OCI-LY3 (cell line): ENCODE data around the gene ASCC3.

Source experiments
- H2AFZ ChIP-seq: fragments of 200-600, 300-600 bp; shearing (Covaris generic); 2 replicates; pipeline ENCODE4 v1.6.0; 2014; ENCODE audit warnings: antibody characterized with exemption, low read depth, low read length
- H3K27ac ChIP-seq: fragments of 200-600, 300-600 bp; sonication (generic); 2 replicates; pipeline ENCODE4 v1.5.1; 2014; ENCODE audit warnings: mild to moderate bottlenecking, low read length, moderate library complexity, mixed read lengths
- H3K27me3 ChIP-seq: fragments of 200-600, 300-600 bp; sonication (generic); 2 replicates; pipeline ENCODE4 v1.6.1; 2014; ENCODE audit warnings: low read depth, low read length, mixed read lengths
- H3K36me3 ChIP-seq: fragments of 200-600, 300-600 bp; sonication (generic); replicated peaks from 2 replicates; pipeline ENCODE3; 2014; ENCODE audit warnings: low read depth, low read length, mixed read lengths
- H3K4me1 ChIP-seq: fragments of 300-600, 200-600 bp; sonication (generic); 2 replicates; pipeline ENCODE4 v1.6.1; 2014; ENCODE audit warnings: low read length, mixed read lengths
- H3K4me2 ChIP-seq: fragments of 200-600, 300-600 bp; sonication (generic); 2 replicates; pipeline ENCODE4 v1.6.1; 2014; ENCODE audit warnings: low read length, mixed read lengths
- H3K4me3 ChIP-seq: fragments of 300-600, 200-600 bp; sonication (generic); 2 replicates; pipeline ENCODE4 v1.5.1; 2014; ENCODE audit warnings: antibody characterized with exemption, mild to moderate bottlenecking, low read length, moderate library complexity
- H3K79me2 ChIP-seq: fragments of 300-600, 200-600 bp; shearing (Covaris generic); 2 replicates; pipeline ENCODE4 v1.6.1; 2014; ENCODE audit warnings: mild to moderate bottlenecking, low read length, mixed read lengths
- H3K9ac ChIP-seq: fragments of 300-600, 200-600 bp; shearing (Covaris generic); 2 replicates; pipeline ENCODE4 v1.6.0; 2014; ENCODE audit warnings: mild to moderate bottlenecking, low read length, moderate library complexity
- H3K9me3 ChIP-seq: fragments of 200-600, 300-600 bp; shearing (Covaris generic); 2 replicates; pipeline ENCODE4 v1.6.1; 2014; ENCODE audit warnings: low read length, mixed read lengths; ENCODE audit not compliant: insufficient read depth
- H4K20me1 ChIP-seq: fragments of 200-600, 300-600 bp; sonication (generic); 2 replicates; pipeline ENCODE4 v1.6.1; 2016; ENCODE audit warnings: low read length, mixed read lengths; ENCODE audit not compliant: insufficient read depth
- EZH2phosphoT487 ChIP-seq: fragments of 200-600 bp; shearing (Covaris generic); IDR thresholded peaks from 2 replicates; pipeline ENCODE4 v1.6.1; 2018; ENCODE audit warnings: antibody characterized with exemption, mixed run types, low read depth
- TF ChIP-seq, protein P1 (sequence below): fragments of 200-600, 300-600 bp; sonication (generic); IDR thresholded peaks from 2 replicates; pipeline ENCODE4 v1.5.1; 2014; ENCODE audit warnings: antibody characterized with exemption, low read length, low read depth

Gene ASCC3

DNA sequence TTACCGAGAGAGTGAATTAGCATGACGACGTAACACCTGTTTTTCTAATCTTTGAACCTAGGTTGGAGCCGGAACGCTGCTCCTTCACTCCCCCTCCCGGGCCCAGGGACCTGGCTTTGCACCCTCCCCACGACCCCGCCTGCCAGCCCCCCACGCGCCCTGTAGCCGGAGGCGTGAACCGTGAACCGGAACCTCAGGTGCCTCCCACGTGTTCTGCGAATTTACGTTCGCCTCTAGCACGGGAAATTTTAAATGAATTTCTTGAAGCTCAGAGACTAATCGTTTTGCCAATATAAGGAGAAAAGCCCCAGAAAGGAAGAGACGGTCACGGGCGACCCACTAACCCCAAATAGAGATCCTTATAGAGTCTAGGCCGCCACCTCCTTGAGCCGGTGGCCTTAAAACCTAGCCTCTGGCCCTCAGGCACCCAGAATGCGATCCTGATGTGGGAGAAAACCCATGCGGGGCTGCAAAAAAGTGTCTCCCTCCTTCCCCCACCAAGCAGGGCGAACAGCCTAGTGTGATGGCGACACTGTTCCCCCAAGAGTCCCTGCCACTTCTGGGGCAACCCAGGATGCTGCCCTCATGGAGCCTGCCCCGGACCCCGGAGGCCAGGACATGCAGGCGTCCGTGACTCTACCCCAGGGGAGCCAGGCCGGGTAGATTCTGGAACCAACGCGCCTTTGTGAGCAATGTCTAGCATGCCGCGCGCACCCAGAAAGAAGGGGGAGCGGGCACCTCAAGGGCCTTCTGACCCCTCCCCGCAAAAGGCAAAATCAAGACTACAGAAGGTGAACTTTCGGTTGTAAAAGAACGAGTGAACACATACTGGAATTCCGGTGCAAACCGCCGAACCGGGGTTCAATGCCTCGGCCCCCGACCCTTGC, 413.8 kb downstream of the ASCC3 start:
- H3K79me2 ChIP-seq, result no peaks in the 10 kb centered on the region
- no peak overlapping the region for H3K27ac ChIP-seq
- no peaks in the 10 kb centered on the region for H3K36me3 ChIP-seq
- H3K4me2 ChIP-seq, result no peak overlapping the region
- no peak overlapping the region for H3K4me3 ChIP-seq
- TF ChIP-seq EZH2phosphoT487, result no peak
- TF ChIP-seq, protein P1, sequence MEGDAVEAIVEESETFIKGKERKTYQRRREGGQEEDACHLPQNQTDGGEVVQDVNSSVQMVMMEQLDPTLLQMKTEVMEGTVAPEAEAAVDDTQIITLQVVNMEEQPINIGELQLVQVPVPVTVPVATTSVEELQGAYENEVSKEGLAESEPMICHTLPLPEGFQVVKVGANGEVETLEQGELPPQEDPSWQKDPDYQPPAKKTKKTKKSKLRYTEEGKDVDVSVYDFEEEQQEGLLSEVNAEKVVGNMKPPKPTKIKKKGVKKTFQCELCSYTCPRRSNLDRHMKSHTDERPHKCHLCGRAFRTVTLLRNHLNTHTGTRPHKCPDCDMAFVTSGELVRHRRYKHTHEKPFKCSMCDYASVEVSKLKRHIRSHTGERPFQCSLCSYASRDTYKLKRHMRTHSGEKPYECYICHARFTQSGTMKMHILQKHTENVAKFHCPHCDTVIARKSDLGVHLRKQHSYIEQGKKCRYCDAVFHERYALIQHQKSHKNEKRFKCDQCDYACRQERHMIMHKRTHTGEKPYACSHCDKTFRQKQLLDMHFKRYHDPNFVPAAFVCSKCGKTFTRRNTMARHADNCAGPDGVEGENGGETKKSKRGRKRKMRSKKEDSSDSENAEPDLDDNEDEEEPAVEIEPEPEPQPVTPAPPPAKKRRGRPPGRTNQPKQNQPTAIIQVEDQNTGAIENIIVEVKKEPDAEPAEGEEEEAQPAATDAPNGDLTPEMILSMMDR, result no peak
- H3K4me1 ChIP-seq, result peaks cover 11% of the 10 kb centered on the region
- no peaks in the 10 kb centered on the region for H3K9me3 ChIP-seq
- H3K9ac ChIP-seq, result no peak overlapping the region
- no peaks in the 10 kb centered on the region for H3K27me3 ChIP-seq
- no peak overlapping the region for H2AFZ ChIP-seq
- H4K20me1 ChIP-seq, result no peaks in the 10 kb centered on the region

DNA sequence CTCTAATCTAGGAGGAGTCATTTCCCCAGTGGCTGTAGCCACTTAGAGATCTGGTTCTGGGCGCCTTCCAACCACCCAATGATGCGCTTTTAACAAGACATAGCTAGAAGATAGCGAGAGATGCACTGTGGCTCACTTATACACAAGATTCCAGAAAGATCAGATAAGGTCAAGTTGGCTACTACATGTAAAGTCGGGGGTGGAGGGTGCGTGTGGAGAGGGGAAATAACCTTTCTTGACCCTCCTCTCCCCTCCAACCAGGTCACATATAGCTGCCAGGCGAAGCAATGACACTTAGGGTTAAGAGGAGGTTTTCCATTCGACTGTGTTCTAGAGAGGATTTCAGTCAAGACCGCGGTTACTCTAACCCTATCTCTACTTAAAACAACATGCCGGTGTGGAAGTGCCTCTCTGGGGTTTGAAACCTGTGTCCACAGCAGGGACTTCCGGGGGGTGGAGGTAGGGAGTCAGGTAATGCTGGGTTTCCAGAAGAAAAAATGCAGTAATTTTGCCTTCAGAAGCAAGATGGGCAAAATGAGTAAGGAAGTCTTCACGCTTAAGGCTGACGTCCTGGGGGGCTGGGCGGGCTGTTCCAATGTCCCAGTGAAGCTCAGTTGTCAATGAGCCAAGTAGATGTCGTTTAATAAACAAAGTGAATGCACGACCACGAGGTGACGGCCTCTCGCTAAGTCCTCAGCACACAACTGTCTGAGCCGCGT, 414.6 kb downstream of the ASCC3 start:
- H3K4me3 ChIP-seq, result no peak overlapping the region
- no peaks in the 10 kb centered on the region for H3K36me3 ChIP-seq
- H4K20me1 ChIP-seq, result no peaks in the 10 kb centered on the region
- no peak overlapping the region for H3K9ac ChIP-seq
- H3K27ac ChIP-seq, result no peak overlapping the region
- no peaks in the 10 kb centered on the region for H3K79me2 ChIP-seq
- TF ChIP-seq EZH2phosphoT487, result no peak
- TF ChIP-seq, protein P1, result no peak
- no peak overlapping the region for H2AFZ ChIP-seq
- H3K27me3 ChIP-seq, result no peaks in the 10 kb centered on the region
- H3K4me1 ChIP-seq, result peaks cover 3% of the 10 kb centered on the region; the same call in 1 of the 2 replicates
- no peaks in the 10 kb centered on the region for H3K9me3 ChIP-seq
- no peak overlapping the region for H3K4me2 ChIP-seq

DNA sequence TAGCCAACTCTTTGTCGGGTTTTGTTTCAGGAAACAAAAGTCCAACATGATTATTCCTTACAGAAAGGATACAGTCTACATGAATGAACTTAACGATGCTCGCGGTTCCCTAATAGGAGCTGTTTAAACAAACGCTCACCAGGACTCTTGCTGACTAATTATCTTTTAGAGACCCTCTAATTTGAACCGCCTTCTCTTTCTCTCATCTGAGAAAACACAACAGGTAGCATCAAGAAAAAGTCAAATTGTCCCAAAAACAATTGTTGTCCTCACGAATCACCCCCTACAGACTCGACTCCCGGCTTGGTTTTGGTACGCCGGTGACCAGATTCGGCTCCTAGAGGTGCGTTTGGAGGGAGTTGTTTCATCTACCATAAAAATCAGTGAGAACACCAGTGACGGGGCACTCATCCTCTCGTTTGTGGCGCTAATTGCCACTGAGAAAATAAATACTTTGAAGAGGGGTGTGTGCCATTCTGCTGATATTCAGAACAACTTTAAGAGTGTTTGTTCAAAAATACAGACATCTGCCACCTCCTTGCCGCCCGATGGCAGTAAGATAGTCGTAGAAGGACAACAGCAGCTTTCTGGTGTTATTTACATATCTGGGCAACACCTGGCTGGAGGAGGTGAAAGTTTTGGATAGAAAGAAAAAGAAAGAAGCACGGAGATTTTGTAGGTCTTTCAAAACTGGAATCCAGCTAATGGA, 415.3 kb downstream of the ASCC3 start:
- Histone ChIP-seq H3K4me2 (no peak overlapping the region), H3K27me3 (no peaks in the 10 kb centered on the region)

More for the DNA sequence above, 415.3 kb downstream of the ASCC3 start:
- Histone ChIP-seq H2AFZ (no peak overlapping the region), H3K27ac (no peak overlapping the region), H4K20me1 (no peaks in the 10 kb centered on the region), H3K9me3 (no peaks in the 10 kb centered on the region), H3K4me1 (no peaks in the 10 kb centered on the region), H3K36me3 (no peaks in the 10 kb centered on the region), H3K9ac (no peak overlapping the region), H3K4me3 (no peak overlapping the region), H3K79me2 (no peaks in the 10 kb centered on the region)
- TF ChIP-seq, protein P1, result no peak
- no peak for TF ChIP-seq EZH2phosphoT487
